HFFc6 (cell line): ENCODE measurements around the gene BRD4. TPM values are rescaled to one million over a fixed set of nuclear protein-coding genes. Genes with fewer than 3 reads are reported as not detected.

Experiments
- DNase-seq: peaks from one replicate; pipeline ENCODE4 v3.0.0-alpha.2; 2018
- H3K27ac Mint-ChIP-seq: 2 replicates; pipeline ENCODE4 v1.8.0; 2020; ENCODE audit warnings: mild to moderate bottlenecking, mixed read lengths
- H3K27me3 Mint-ChIP-seq: 2 replicates; pipeline ENCODE4 v1.8.0; 2021; ENCODE audit warnings: mild to moderate bottlenecking, moderate library complexity, mixed read lengths; ENCODE audit not compliant: insufficient read depth
- H3K36me3 Mint-ChIP-seq: 2 replicates; pipeline ENCODE4 v1.8.0; 2021; ENCODE audit warnings: low read depth, mixed read lengths
- H3K4me1 Mint-ChIP-seq: 2 replicates; pipeline ENCODE4 v1.8.0; 2020; ENCODE audit warnings: low read depth, mixed read lengths
- H3K4me3 Mint-ChIP-seq: 2 replicates; pipeline ENCODE4 v1.8.0; 2020; ENCODE audit warnings: mild to moderate bottlenecking, moderate library complexity, mixed read lengths
- H3K9me3 Mint-ChIP-seq: 2 replicates; pipeline ENCODE4 v1.8.0; 2020; ENCODE audit warnings: mild to moderate bottlenecking, mixed read lengths
- total RNA-seq, 6 experiments: library from RNA; stranded (reverse); fragmentation: NEBNext Ultra II Directional; extraction: Animal tissue kit (Norgen Biotek cat#: 25700); gene quantifications; 2 replicates in 1 of 6; 3 replicates in 5 of 6; pipeline ENCODE4 v1.2.3, GENCODE V29; 2021
- TF ChIP-seq, protein P1 (sequence below): fragments of 200-600 bp; sonication (generic); IDR thresholded peaks from 2 replicates; pipeline ENCODE4 v1.5.0; 2021; ENCODE audit warnings: antibody characterized with exemption, mild to moderate bottlenecking

Gene BRD4
- total RNA-seq, 6 experiments from 2014 or later = 74.9 to 85.2 (median 81.5) TPM

DNA sequence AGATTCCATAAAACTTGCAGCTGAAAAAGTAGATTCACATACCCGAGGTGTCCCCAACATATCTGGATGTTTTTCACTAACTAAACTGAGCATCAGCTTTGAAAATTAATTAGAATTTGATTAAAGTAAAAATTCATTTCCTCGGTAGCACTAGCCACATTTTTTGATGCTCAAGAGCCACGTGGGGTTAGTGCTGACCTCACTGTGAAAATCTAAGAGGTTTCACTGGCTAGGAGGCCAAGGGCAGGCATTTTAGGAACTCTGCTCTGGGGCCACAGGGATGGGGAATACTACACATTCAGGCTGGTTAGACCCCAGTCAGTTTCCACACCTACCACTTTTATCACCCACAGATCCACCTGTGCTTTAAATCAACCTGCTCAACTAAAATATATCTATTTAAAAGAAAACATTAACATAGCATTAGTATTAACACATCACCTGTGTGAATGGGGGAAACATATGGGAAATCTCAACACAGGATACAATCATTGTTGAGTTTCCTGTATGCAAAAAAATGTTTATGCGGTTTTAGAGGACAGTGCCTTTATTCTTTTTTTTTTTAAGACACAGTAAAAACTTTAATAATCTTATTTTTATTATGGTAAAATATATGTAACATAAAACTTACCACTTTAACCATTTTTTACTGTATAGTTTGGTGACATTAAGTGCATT is 45.5 kb downstream of the BRD4 start:
- DNase-seq = no peak
- Mint-ChIP-seq H3K27ac (no peak overlapping the region), H3K9me3 (no peaks in the 10 kb centered on the region), H3K36me3 (no peaks in the 10 kb centered on the region; the same call in 1 of the 2 replicates), H3K4me3 (no peak overlapping the region), H3K27me3 (no peaks in the 10 kb centered on the region), H3K4me1 (peaks cover 87% of the 10 kb centered on the region)
- TF ChIP-seq, protein P1, sequence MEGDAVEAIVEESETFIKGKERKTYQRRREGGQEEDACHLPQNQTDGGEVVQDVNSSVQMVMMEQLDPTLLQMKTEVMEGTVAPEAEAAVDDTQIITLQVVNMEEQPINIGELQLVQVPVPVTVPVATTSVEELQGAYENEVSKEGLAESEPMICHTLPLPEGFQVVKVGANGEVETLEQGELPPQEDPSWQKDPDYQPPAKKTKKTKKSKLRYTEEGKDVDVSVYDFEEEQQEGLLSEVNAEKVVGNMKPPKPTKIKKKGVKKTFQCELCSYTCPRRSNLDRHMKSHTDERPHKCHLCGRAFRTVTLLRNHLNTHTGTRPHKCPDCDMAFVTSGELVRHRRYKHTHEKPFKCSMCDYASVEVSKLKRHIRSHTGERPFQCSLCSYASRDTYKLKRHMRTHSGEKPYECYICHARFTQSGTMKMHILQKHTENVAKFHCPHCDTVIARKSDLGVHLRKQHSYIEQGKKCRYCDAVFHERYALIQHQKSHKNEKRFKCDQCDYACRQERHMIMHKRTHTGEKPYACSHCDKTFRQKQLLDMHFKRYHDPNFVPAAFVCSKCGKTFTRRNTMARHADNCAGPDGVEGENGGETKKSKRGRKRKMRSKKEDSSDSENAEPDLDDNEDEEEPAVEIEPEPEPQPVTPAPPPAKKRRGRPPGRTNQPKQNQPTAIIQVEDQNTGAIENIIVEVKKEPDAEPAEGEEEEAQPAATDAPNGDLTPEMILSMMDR = no peak

DNA sequence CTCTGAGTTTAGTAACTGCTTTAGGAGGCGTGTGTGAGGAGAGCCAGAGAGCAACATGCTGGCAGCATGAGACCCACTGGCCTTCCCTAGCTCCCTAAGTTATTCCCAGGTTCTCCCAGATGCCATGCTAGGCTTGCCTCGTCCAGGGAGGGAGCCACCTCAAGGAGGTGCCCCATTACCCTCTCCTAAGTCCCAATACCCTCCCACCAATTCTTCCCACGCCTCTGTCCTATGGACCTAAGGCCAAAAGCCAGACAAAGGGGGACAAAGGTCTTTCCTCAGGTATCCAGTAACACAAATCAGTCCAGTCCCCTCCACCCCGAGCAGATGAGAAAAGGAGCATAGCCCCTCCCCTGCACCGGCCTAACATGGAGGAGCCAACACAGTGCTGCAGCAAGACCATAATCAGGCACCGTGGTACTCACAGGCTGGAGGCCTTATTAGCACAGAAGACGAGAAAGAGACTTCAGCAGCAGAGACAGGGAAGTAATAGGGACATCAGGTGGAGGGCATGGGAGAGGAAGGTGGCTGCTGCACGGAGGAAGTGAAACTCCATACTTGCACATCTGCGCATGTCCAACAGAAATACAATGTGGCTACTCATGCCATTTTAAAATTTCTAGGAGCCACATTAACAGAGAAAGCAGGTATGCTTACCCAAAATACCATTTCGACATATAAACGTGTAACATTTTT is 46.3 kb downstream of the BRD4 start:
- Mint-ChIP-seq H3K4me1 (peaks cover 87% of the 10 kb centered on the region), H3K27me3 (no peaks in the 10 kb centered on the region), H3K4me3 (no peak overlapping the region), H3K9me3 (no peaks in the 10 kb centered on the region), H3K27ac (no peak overlapping the region), H3K36me3 (no peaks in the 10 kb centered on the region; the same call in 1 of the 2 replicates)
- TF ChIP-seq, protein P1 = no peak
- no peak for DNase-seq

DNA sequence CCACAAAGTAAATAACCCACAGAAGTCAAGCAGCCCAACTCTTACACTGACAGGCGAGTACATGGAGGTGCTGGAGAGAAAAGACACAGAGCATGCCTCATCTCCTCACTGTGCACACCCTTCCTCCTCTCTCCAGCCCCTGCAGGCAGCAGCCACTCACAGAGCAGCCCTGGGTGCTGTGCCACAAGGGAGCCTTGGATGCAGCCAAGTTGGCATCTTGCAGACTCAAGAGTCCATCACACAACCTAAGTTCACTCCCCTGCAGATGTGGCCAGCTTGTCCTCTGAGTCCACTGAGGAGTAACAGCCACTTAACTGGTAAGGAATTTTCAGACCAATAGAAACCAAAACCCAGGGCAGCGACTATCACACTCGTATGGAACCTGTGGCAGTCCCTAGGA is 47.4 kb downstream of the BRD4 start:
- DNase-seq = no peak
- TF ChIP-seq, protein P1 = no peak
- no peak overlapping the region for H3K4me3 Mint-ChIP-seq
- H3K27ac Mint-ChIP-seq = peak overlapping the region; percentile 54
- no peaks in the 10 kb centered on the region for H3K27me3 Mint-ChIP-seq
- H3K36me3 Mint-ChIP-seq = no peaks in the 10 kb centered on the region; the same call in 1 of the 2 replicates
- peaks cover 88% of the 10 kb centered on the region for H3K4me1 Mint-ChIP-seq
- H3K9me3 Mint-ChIP-seq = no peaks in the 10 kb centered on the region

DNA sequence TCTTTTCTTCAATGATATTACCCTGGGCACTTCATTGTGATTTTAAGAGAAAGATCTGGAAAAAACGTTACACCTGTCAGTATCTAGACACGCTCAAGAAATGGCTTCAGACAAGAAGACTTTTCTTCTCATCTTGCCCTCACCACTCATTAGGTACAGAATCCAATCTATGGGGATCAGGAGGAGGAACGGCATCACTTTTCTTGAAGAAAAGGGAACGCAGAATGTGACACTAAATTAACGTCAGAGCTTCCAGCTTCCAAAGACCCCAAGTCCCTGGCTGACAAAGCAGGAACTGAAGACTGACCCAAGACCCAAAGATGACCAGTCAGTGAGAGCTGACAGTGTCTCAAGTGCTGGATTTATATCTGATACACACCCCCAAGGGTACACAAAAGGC is 48.2 kb downstream of the BRD4 start:
- H3K27me3 Mint-ChIP-seq = peaks cover 3% of the 10 kb centered on the region; the same call in 1 of the 2 replicates
- TF ChIP-seq, protein P1 = no peak
- peak overlapping the region; percentile 49 for H3K4me3 Mint-ChIP-seq
- no peak for DNase-seq
- no peaks in the 10 kb centered on the region for H3K9me3 Mint-ChIP-seq
- peak overlapping the region; percentile 75 for H3K27ac Mint-ChIP-seq
- peaks cover 95% of the 10 kb centered on the region for H3K4me1 Mint-ChIP-seq
- H3K36me3 Mint-ChIP-seq = no peaks in the 10 kb centered on the region; the same call in 1 of the 2 replicates

DNA sequence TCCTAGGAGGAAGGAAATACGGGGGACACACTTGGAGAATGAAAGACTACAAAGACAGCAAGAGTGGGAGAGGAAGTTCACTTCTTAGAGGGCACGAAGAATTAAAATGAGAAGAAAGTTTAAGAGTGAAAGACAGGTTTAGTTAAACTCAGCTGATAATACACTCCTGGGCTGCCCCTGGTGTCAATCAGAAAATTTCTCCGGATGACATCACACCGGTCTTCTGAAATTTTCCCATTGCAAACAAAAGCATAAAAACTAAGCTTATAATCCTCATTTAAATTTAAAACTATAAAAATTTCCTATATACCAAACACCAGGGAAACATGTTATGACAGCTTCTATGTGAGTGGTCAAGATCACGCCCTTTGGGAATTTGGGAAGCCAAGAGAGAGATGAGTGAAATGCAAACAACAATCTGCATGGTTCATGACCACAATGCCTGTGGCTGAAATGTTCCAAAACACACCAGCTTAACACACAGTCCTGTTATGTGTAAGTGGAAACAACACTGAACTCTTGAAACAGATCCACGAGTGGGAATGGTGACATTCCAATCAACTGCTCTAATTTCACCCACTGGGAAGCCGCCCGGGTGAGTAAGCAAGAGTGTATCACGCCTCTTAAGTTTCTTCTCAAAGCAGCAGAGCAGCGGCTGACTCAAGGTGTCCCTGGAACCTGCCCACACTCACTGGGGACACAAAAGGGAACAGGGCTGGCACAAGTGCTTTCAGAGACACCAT is 49.0 kb downstream of the BRD4 start:
- peaks cover 93% of the 10 kb centered on the region for H3K4me1 Mint-ChIP-seq
- H3K4me3 Mint-ChIP-seq = peak overlapping the region; percentile 49
- peaks cover 3% of the 10 kb centered on the region; the same call in 1 of the 2 replicates for H3K27me3 Mint-ChIP-seq
- no peaks in the 10 kb centered on the region for H3K9me3 Mint-ChIP-seq
- H3K27ac Mint-ChIP-seq = peak overlapping the region; percentile 75
- peak; percentile 63 for DNase-seq
- TF ChIP-seq, protein P1 = no peak
- no peaks in the 10 kb centered on the region; the same call in 1 of the 2 replicates for H3K36me3 Mint-ChIP-seq
